OCI-LY3 (cell line): ENCODE results near the gene C17orf100.

Experiments
- H2AFZ ChIP-seq: fragments of 200-600, 300-600 bp; shearing (Covaris generic); 2 replicates; pipeline ENCODE4 v1.6.0; 2014; ENCODE audit warnings: antibody characterized with exemption, low read depth, low read length
- H3K27ac ChIP-seq: fragments of 200-600, 300-600 bp; sonication (generic); 2 replicates; pipeline ENCODE4 v1.5.1; 2014; ENCODE audit warnings: mild to moderate bottlenecking, low read length, moderate library complexity, mixed read lengths
- H3K27me3 ChIP-seq: fragments of 200-600, 300-600 bp; sonication (generic); 2 replicates; pipeline ENCODE4 v1.6.1; 2014; ENCODE audit warnings: low read depth, low read length, mixed read lengths
- H3K36me3 ChIP-seq: fragments of 200-600, 300-600 bp; sonication (generic); replicated peaks from 2 replicates; pipeline ENCODE3; 2014; ENCODE audit warnings: low read depth, low read length, mixed read lengths
- H3K4me1 ChIP-seq: fragments of 300-600, 200-600 bp; sonication (generic); 2 replicates; pipeline ENCODE4 v1.6.1; 2014; ENCODE audit warnings: low read length, mixed read lengths
- H3K4me2 ChIP-seq: fragments of 200-600, 300-600 bp; sonication (generic); 2 replicates; pipeline ENCODE4 v1.6.1; 2014; ENCODE audit warnings: low read length, mixed read lengths
- H3K4me3 ChIP-seq: fragments of 300-600, 200-600 bp; sonication (generic); 2 replicates; pipeline ENCODE4 v1.5.1; 2014; ENCODE audit warnings: antibody characterized with exemption, mild to moderate bottlenecking, low read length, moderate library complexity
- H3K79me2 ChIP-seq: fragments of 300-600, 200-600 bp; shearing (Covaris generic); 2 replicates; pipeline ENCODE4 v1.6.1; 2014; ENCODE audit warnings: mild to moderate bottlenecking, low read length, mixed read lengths
- H3K9ac ChIP-seq: fragments of 300-600, 200-600 bp; shearing (Covaris generic); 2 replicates; pipeline ENCODE4 v1.6.0; 2014; ENCODE audit warnings: mild to moderate bottlenecking, low read length, moderate library complexity
- H3K9me3 ChIP-seq: fragments of 200-600, 300-600 bp; shearing (Covaris generic); 2 replicates; pipeline ENCODE4 v1.6.1; 2014; ENCODE audit warnings: low read length, mixed read lengths; ENCODE audit not compliant: insufficient read depth
- H4K20me1 ChIP-seq: fragments of 200-600, 300-600 bp; sonication (generic); 2 replicates; pipeline ENCODE4 v1.6.1; 2016; ENCODE audit warnings: low read length, mixed read lengths; ENCODE audit not compliant: insufficient read depth
- EZH2phosphoT487 ChIP-seq: fragments of 200-600 bp; shearing (Covaris generic); IDR thresholded peaks from 2 replicates; pipeline ENCODE4 v1.6.1; 2018; ENCODE audit warnings: antibody characterized with exemption, mixed run types, low read depth
- TF ChIP-seq, protein P1 (sequence below): fragments of 200-600, 300-600 bp; sonication (generic); IDR thresholded peaks from 2 replicates; pipeline ENCODE4 v1.5.1; 2014; ENCODE audit warnings: antibody characterized with exemption, low read length, low read depth

The C17orf100 gene

DNA sequence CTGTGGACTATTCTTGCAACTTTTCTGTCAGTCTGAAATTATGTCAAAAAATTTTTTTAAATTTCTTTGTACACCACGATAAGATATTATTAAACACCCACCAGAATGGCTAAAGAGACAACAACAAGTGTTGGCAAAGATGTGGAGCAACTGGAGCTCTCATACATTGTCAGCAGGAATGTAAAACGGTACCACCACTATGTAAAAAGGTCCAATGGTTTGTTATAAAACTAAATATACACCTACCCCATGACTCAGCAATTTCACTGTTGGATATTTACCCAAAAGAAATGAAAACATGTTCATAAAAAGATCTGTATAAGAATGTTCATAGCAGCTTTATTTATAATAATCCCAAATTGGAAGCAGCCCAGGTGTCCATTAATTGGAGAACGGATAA lies 18.3 kb upstream of the C17orf100 start:
- no peaks in the 10 kb centered on the region for H3K9me3 ChIP-seq
- H2AFZ ChIP-seq = no peak overlapping the region
- no peaks in the 10 kb centered on the region for H3K4me1 ChIP-seq
- H3K79me2 ChIP-seq = no peaks in the 10 kb centered on the region
- H3K4me2 ChIP-seq = no peak overlapping the region
- no peaks in the 10 kb centered on the region for H3K27me3 ChIP-seq
- no peak overlapping the region for H3K27ac ChIP-seq
- H3K4me3 ChIP-seq = no peak overlapping the region
- H3K9ac ChIP-seq = no peak overlapping the region
- H3K36me3 ChIP-seq = peaks cover 5% of the 10 kb centered on the region
- no peaks in the 10 kb centered on the region for H4K20me1 ChIP-seq
- TF ChIP-seq, protein P1, sequence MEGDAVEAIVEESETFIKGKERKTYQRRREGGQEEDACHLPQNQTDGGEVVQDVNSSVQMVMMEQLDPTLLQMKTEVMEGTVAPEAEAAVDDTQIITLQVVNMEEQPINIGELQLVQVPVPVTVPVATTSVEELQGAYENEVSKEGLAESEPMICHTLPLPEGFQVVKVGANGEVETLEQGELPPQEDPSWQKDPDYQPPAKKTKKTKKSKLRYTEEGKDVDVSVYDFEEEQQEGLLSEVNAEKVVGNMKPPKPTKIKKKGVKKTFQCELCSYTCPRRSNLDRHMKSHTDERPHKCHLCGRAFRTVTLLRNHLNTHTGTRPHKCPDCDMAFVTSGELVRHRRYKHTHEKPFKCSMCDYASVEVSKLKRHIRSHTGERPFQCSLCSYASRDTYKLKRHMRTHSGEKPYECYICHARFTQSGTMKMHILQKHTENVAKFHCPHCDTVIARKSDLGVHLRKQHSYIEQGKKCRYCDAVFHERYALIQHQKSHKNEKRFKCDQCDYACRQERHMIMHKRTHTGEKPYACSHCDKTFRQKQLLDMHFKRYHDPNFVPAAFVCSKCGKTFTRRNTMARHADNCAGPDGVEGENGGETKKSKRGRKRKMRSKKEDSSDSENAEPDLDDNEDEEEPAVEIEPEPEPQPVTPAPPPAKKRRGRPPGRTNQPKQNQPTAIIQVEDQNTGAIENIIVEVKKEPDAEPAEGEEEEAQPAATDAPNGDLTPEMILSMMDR = no peak
- no peak for TF ChIP-seq EZH2phosphoT487

DNA sequence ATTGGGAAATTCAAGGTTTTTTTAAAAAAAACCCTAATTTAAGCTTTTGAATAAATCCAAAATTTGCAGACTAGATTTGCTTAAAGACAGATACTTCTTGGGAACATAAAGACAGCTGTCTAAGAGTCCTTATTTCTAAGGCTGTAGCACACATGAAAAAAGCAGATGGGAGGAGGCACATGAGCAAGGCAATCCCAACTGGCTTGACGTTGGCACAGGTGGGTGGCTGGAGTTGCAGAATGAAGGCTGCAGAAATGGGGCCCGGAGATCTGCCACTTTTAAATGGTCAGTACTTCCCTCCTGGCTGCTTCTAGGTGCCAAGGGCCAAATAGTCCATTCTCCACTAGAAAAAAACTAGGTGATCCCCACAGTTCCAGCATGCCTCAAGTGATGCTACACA lies 15.5 kb upstream of the C17orf100 start:
- Histone ChIP-seq H4K20me1 (no peaks in the 10 kb centered on the region), H3K27ac (no peak overlapping the region), H3K4me3 (no peak overlapping the region), H2AFZ (no peak overlapping the region), H3K9me3 (no peaks in the 10 kb centered on the region), H3K79me2 (peaks cover 20% of the 10 kb centered on the region), H3K4me1 (no peaks in the 10 kb centered on the region; the same call in 1 of the 2 replicates), H3K9ac (no peak overlapping the region), H3K4me2 (no peak overlapping the region), H3K27me3 (no peaks in the 10 kb centered on the region), H3K36me3 (peaks cover 5% of the 10 kb centered on the region)
- TF ChIP-seq, protein P1 = no peak
- no peak for TF ChIP-seq EZH2phosphoT487

DNA sequence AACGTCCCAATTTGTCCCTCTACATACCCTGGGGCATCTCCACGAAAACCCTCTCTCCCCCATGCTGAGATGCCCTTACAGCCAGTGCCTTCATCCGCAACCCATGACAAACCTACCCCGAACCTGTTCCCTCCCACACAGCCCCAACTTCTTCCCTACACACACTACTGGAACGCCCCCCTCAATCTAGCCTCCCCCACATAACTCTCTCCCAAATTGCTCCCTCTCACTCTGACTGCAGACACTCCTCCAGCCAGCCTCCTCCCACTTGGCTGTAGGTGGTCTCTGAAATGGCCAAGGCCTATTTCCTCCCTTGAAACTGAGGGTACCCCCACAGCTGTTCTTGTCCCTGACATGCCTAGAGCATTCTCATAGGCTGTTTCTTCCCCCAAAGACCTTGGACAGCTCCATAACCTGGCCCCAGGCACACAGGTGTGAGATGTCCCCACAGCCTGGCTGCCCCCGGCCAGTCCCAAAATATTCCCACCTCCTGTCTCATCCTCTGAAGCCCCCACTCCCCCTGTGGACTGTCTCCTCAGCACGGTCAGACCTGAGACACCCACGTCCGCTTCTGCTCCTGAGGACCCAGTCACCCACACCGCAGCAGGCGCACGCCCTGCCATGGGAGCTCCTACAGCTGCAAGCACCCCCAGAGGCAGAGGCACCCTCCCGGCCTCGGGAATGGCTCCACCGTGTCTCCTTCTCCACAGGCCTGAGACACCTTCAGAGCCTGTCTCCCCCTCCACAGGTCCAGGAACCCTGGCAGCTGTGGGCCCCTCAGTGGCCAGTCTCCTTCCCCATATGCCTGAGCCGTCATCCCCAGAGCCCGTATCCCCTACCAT lies 14.7 kb upstream of the C17orf100 start:
- Histone ChIP-seq H3K4me3 (no peak overlapping the region), H4K20me1 (no peaks in the 10 kb centered on the region), H3K9me3 (no peaks in the 10 kb centered on the region), H3K36me3 (peaks cover 5% of the 10 kb centered on the region), H3K4me2 (no peak overlapping the region), H3K27ac (no peak overlapping the region), H3K4me1 (peaks cover 2% of the 10 kb centered on the region), H3K9ac (no peak overlapping the region), H2AFZ (no peak overlapping the region), H3K79me2 (peaks cover 28% of the 10 kb centered on the region), H3K27me3 (no peaks in the 10 kb centered on the region)
- no peak for TF ChIP-seq EZH2phosphoT487
- TF ChIP-seq, protein P1 = no peak

DNA sequence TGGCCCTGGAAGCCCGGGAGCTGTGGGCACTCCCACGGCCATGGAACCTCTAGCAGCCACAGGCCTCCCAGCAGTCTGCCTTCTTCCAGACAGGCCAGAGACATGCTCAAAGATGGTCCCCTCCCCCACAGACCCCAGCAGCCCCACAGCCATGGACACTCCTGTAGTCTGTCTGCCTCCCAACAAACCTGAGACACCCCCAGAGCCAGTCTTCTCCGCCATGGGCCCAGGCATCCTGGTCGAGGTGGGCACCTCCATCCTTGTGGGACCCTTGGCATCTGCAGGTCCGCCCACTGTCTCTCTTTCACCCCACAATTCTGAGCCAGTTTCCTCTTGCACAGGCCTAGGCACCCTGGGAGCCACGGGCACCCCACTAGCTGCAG lies 14.1 kb upstream of the C17orf100 start:
- Histone ChIP-seq H3K4me2 (no peak overlapping the region), H3K36me3 (peaks cover 8% of the 10 kb centered on the region), H3K9ac (no peak overlapping the region), H3K27ac (no peak overlapping the region), H3K27me3 (no peaks in the 10 kb centered on the region), H3K4me1 (peaks cover 8% of the 10 kb centered on the region), H2AFZ (no peak overlapping the region), H3K4me3 (no peak overlapping the region), H4K20me1 (no peaks in the 10 kb centered on the region), H3K79me2 (peaks cover 34% of the 10 kb centered on the region), H3K9me3 (no peaks in the 10 kb centered on the region)
- TF ChIP-seq, protein P1 = no peak
- no peak for TF ChIP-seq EZH2phosphoT487
